Measurements from ENCODE around the gene MAP3K5.

Gene MAP3K5

GRCh38 chr6:136613477-136613876 lies 178.8 kb downstream of the MAP3K5 start:
- no peaks in the 10 kb centered on the region for H3K9me3 ChIP-seq (ENCODE audit: control insufficient read depth, low read length)
- 92 to 100% methylated on average over 2 to 3 of the region's 3 CpGs for WGBS, 2 experiments
- no peaks in the 10 kb centered on the region for H3K27me3 ChIP-seq (ENCODE audit: control insufficient read depth, insufficient read depth, low read length, poor library complexity, severe bottlenecking)
- H3K4me3 ChIP-seq (ENCODE audit: insufficient read depth, low read depth, low read length) = no peak overlapping the region
- H3K36me3 ChIP-seq (ENCODE audit: control insufficient read depth, insufficient read depth, low read length) = no peaks in the 10 kb centered on the region
- no peak overlapping the region for H3K27ac ChIP-seq (ENCODE audit: insufficient read depth, low read depth, low read length, poor library complexity, severe bottlenecking)
- no peaks in the 10 kb centered on the region for H3K4me1 ChIP-seq (ENCODE audit: control insufficient read depth, insufficient read depth, low read length)

GRCh38 chr6:136612666-136613389 lies 179.4 kb downstream of the MAP3K5 start:
- Histone ChIP-seq H3K27me3 (ENCODE audit: control insufficient read depth, insufficient read depth, low read length, poor library complexity, severe bottlenecking) (no peaks in the 10 kb centered on the region), H3K4me3 (ENCODE audit: insufficient read depth, low read depth, low read length) (no peak overlapping the region), H3K36me3 (ENCODE audit: control insufficient read depth, insufficient read depth, low read length) (no peaks in the 10 kb centered on the region), H3K4me1 (ENCODE audit: control insufficient read depth, insufficient read depth, low read length) (no peaks in the 10 kb centered on the region), H3K9me3 (ENCODE audit: control insufficient read depth, low read length) (no peaks in the 10 kb centered on the region), H3K27ac (ENCODE audit: insufficient read depth, low read depth, low read length, poor library complexity, severe bottlenecking) (no peak overlapping the region)
- WGBS, 2 experiments = 60 to 69% methylated on average over 3 to 6 of the region's 6 CpGs

DNA sequence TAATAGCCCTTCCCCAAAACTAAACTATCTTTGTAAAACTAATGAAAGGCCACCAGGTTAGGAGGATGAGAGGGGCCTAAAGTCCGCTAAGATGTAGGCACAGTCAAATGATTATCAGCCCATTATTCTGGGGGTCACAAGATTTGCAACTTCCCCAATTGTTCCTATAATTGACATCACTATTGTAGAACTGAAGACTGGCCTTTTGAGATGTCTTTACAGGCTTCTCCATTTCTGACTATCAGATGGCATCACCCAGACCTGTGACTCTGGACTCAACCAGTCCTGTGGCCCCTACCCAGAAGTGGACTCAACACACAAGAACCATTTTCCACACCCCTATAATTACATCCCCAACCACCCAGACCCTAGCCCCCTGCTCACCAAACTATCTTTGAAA lies 180.5 kb downstream of the MAP3K5 start:
- Histone ChIP-seq H3K27me3 (ENCODE audit: control insufficient read depth, insufficient read depth, low read length, poor library complexity, severe bottlenecking) (no peaks in the 10 kb centered on the region), H3K4me1 (ENCODE audit: control insufficient read depth, insufficient read depth, low read length) (no peaks in the 10 kb centered on the region), H3K27ac (ENCODE audit: insufficient read depth, low read depth, low read length, poor library complexity, severe bottlenecking) (no peak overlapping the region), H3K4me3 (ENCODE audit: insufficient read depth, low read depth, low read length) (no peak overlapping the region), H3K36me3 (ENCODE audit: control insufficient read depth, insufficient read depth, low read length) (no peaks in the 10 kb centered on the region), H3K9me3 (ENCODE audit: control insufficient read depth, low read length) (no peaks in the 10 kb centered on the region)
- 88 to 93% methylated on average over 1 of the region's 1 CpG for WGBS, 2 experiments

GRCh38 chr6:136611133-136611532 lies 181.1 kb downstream of the MAP3K5 start:
- no peaks in the 10 kb centered on the region for H3K4me1 ChIP-seq (ENCODE audit: control insufficient read depth, insufficient read depth, low read length)
- no peaks in the 10 kb centered on the region for H3K36me3 ChIP-seq (ENCODE audit: control insufficient read depth, insufficient read depth, low read length)
- no peaks in the 10 kb centered on the region for H3K27me3 ChIP-seq (ENCODE audit: control insufficient read depth, insufficient read depth, low read length, poor library complexity, severe bottlenecking)
- 86 to 88% methylated on average over 1 of the region's 2 CpGs for WGBS, 2 experiments
- no peaks in the 10 kb centered on the region for H3K9me3 ChIP-seq (ENCODE audit: control insufficient read depth, low read length)
- H3K4me3 ChIP-seq (ENCODE audit: insufficient read depth, low read depth, low read length) = no peak overlapping the region
- no peak overlapping the region for H3K27ac ChIP-seq (ENCODE audit: insufficient read depth, low read depth, low read length, poor library complexity, severe bottlenecking)

DNA sequence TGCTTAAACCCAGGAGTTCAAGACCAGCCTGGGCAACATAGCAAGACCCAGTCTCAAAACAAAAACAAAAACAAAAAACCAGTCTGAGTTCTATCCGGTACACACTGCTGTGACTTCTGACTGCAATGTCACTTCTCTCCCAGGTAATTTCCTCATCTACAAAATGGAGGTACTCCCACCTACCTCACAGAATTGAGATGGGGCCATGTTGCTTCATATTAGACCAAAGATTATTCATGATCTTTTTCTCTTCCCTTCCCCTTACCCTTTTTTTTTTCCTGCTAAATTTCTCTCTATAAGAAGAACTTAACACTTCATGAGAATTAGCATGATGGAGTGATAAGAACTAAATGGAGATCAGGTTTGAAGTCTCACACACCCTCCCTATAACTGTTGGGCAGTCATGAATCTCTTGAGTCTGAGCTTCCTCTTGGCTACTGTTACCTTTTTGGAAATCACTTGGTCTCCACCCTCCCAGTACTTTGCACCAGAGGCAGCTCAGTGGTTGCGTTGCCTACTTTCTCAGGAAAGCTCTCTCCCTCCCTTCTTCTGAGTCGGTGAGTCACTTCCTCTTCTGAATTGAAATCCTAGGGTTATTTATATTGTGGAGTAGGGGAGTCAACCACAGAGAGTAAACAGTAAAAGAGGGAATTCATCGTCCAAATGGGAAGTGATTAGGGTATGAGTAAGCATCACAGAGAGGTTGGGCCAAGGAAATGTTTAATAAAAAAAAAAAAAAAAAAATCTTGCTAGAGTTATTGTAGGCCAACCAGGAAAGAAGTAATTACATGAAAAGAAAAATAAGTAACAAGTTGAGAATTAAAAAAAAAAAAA lies 182.2 kb downstream of the MAP3K5 start:
- Histone ChIP-seq H3K27ac (ENCODE audit: insufficient read depth, low read depth, low read length, poor library complexity, severe bottlenecking) (no peak overlapping the region), H3K9me3 (ENCODE audit: control insufficient read depth, low read length) (no peaks in the 10 kb centered on the region), H3K4me3 (ENCODE audit: insufficient read depth, low read depth, low read length) (no peak overlapping the region), H3K36me3 (ENCODE audit: control insufficient read depth, insufficient read depth, low read length) (no peaks in the 10 kb centered on the region), H3K4me1 (ENCODE audit: control insufficient read depth, insufficient read depth, low read length) (no peaks in the 10 kb centered on the region), H3K27me3 (ENCODE audit: control insufficient read depth, insufficient read depth, low read length, poor library complexity, severe bottlenecking) (no peaks in the 10 kb centered on the region)
- 70 to 81% methylated on average over 3 of the region's 4 CpGs for WGBS, 2 experiments

GRCh38 chr6:136608991-136609390 lies 183.3 kb downstream of the MAP3K5 start:
- Histone ChIP-seq H3K36me3 (ENCODE audit: control insufficient read depth, insufficient read depth, low read length) (no peaks in the 10 kb centered on the region), H3K27me3 (ENCODE audit: control insufficient read depth, insufficient read depth, low read length, poor library complexity, severe bottlenecking) (no peaks in the 10 kb centered on the region), H3K4me1 (ENCODE audit: control insufficient read depth, insufficient read depth, low read length) (no peaks in the 10 kb centered on the region), H3K4me3 (ENCODE audit: insufficient read depth, low read depth, low read length) (no peak overlapping the region), H3K27ac (ENCODE audit: insufficient read depth, low read depth, low read length, poor library complexity, severe bottlenecking) (no peak overlapping the region), H3K9me3 (ENCODE audit: control insufficient read depth, low read length) (no peaks in the 10 kb centered on the region)
- 93 to 95% methylated on average over 3 of the region's 3 CpGs for WGBS, 2 experiments

GRCh38 chr6:136607932-136608772 lies 184.1 kb downstream of the MAP3K5 start:
- Histone ChIP-seq H3K4me3 (ENCODE audit: insufficient read depth, low read depth, low read length) (no peak overlapping the region), H3K36me3 (ENCODE audit: control insufficient read depth, insufficient read depth, low read length) (no peaks in the 10 kb centered on the region), H3K9me3 (ENCODE audit: control insufficient read depth, low read length) (no peaks in the 10 kb centered on the region), H3K27me3 (ENCODE audit: control insufficient read depth, insufficient read depth, low read length, poor library complexity, severe bottlenecking) (no peaks in the 10 kb centered on the region), H3K4me1 (ENCODE audit: control insufficient read depth, insufficient read depth, low read length) (no peaks in the 10 kb centered on the region), H3K27ac (ENCODE audit: insufficient read depth, low read depth, low read length, poor library complexity, severe bottlenecking) (no peak overlapping the region)
- WGBS, 2 experiments = 59 to 61% methylated on average over 12 of the region's 12 CpGs

DNA sequence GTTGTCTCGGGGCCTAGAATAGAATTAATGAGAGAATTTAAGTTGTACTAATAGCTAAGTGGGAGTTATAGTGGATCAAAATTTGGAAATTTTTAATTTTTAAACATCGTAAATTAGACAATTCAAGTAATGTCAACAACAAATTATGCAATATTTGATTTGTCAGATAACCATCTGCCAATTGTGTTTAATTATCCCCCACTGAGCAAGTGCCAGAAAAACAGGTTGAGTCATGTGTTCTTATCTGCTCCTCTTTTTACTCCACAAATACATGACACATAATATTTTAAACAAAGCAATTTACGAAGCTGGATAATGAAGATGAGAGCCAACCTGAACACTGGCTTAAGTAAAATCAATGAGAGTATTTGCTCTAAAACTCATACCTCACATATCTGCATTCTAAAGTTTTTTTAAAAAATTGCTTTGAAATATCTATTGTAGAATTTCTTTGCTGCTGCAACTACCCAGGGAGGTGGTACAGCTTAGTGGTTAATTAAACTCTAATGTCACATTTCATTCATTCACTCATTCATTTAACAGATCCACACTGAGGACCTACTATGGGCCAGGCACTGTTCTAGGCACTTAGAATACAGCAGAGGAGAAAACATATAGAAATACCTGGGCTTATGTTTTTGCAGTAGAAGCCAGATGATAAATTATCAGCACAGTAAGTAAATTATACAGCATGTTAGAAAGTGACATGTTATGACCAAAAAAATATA lies 184.9 kb downstream of the MAP3K5 start:
- H3K4me1 ChIP-seq (ENCODE audit: control insufficient read depth, insufficient read depth, low read length) = no peaks in the 10 kb centered on the region
- H3K36me3 ChIP-seq (ENCODE audit: control insufficient read depth, insufficient read depth, low read length) = no peaks in the 10 kb centered on the region
- WGBS, 2 experiments = 89 to 93% methylated on average over 2 to 3 of the region's 3 CpGs

GRCh38 chr6:136604928-136605510 lies 187.3 kb downstream of the MAP3K5 start:
- Histone ChIP-seq H3K4me1 (ENCODE audit: control insufficient read depth, insufficient read depth, low read length) (no peaks in the 10 kb centered on the region), H3K27ac (ENCODE audit: insufficient read depth, low read depth, low read length, poor library complexity, severe bottlenecking) (no peak overlapping the region), H3K36me3 (ENCODE audit: control insufficient read depth, insufficient read depth, low read length) (no peaks in the 10 kb centered on the region), H3K9me3 (ENCODE audit: control insufficient read depth, low read length) (no peaks in the 10 kb centered on the region), H3K27me3 (ENCODE audit: control insufficient read depth, insufficient read depth, low read length, poor library complexity, severe bottlenecking) (no peaks in the 10 kb centered on the region), H3K4me3 (ENCODE audit: insufficient read depth, low read depth, low read length) (no peak overlapping the region)
- 93 to 94% methylated on average over 4 to 5 of the region's 5 CpGs for WGBS, 2 experiments

More for the DNA sequence above, 184.9 kb downstream of the MAP3K5 start:
- Histone ChIP-seq H3K27ac (ENCODE audit: insufficient read depth, low read depth, low read length, poor library complexity, severe bottlenecking) (no peak overlapping the region), H3K9me3 (ENCODE audit: control insufficient read depth, low read length) (no peaks in the 10 kb centered on the region), H3K27me3 (ENCODE audit: control insufficient read depth, insufficient read depth, low read length, poor library complexity, severe bottlenecking) (no peaks in the 10 kb centered on the region), H3K4me3 (ENCODE audit: insufficient read depth, low read depth, low read length) (no peak overlapping the region)

Measured in ectodermal cell (in vitro differentiated cells).